ENCODE measurements around the gene RC3H2.

RC3H2 gene, protein sequence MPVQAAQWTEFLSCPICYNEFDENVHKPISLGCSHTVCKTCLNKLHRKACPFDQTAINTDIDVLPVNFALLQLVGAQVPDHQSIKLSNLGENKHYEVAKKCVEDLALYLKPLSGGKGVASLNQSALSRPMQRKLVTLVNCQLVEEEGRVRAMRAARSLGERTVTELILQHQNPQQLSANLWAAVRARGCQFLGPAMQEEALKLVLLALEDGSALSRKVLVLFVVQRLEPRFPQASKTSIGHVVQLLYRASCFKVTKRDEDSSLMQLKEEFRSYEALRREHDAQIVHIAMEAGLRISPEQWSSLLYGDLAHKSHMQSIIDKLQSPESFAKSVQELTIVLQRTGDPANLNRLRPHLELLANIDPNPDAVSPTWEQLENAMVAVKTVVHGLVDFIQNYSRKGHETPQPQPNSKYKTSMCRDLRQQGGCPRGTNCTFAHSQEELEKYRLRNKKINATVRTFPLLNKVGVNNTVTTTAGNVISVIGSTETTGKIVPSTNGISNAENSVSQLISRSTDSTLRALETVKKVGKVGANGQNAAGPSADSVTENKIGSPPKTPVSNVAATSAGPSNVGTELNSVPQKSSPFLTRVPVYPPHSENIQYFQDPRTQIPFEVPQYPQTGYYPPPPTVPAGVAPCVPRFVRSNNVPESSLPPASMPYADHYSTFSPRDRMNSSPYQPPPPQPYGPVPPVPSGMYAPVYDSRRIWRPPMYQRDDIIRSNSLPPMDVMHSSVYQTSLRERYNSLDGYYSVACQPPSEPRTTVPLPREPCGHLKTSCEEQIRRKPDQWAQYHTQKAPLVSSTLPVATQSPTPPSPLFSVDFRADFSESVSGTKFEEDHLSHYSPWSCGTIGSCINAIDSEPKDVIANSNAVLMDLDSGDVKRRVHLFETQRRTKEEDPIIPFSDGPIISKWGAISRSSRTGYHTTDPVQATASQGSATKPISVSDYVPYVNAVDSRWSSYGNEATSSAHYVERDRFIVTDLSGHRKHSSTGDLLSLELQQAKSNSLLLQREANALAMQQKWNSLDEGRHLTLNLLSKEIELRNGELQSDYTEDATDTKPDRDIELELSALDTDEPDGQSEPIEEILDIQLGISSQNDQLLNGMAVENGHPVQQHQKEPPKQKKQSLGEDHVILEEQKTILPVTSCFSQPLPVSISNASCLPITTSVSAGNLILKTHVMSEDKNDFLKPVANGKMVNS

DNA sequence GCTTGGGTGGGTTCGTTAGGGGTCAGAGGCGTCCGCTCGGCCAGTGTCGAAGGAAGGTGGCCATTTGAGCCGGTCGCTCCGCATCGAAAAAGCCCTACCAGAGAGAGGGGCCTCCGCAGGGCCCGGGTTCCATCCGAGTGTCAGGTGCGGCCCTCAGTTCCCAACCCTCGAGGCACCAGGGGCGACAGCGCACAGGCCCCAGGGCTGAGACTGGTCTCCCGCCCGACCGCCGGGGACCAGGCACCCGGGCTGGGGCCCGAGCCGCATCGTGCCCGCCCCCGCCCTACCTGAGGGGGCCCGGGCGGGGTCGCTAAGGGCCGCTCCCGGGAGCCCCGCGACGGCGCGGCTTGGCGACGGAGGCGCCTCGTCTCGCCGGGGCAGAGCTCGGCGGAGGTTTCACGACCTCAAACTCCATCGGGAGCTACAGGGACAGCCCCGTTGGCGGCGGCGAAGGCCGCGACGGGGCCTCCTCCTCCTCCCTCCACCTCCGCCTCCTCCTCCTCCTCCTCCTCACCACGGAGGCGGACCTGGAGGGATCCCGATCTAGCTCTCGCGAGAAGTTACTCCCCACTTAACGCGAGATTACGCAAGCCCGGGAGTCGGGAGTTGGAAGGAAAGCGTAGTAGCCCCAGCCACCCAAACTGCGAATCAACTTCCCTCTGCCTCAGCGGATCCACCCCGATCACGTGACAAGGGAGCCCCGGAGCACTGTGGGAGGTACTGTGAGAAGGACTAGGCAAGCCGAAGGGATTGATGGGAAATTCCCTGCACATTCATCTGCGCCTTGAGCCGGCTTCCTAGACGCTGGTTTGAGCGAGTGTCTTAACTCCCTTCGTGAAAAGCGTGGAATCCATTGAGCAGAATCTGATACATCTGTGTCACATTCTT lies at the start of gene RC3H2:
Gene RC3H2, minus strand, starts transcription at position 537 of the 888 bp plus-strand sequence. CDS start 7,850 bp downstream, outside the sequence.
- peak; percentile 100 for DNase-seq (ENCODE audit: extremely low read depth, low read depth)
- TF ChIP-seq, protein P1, sequence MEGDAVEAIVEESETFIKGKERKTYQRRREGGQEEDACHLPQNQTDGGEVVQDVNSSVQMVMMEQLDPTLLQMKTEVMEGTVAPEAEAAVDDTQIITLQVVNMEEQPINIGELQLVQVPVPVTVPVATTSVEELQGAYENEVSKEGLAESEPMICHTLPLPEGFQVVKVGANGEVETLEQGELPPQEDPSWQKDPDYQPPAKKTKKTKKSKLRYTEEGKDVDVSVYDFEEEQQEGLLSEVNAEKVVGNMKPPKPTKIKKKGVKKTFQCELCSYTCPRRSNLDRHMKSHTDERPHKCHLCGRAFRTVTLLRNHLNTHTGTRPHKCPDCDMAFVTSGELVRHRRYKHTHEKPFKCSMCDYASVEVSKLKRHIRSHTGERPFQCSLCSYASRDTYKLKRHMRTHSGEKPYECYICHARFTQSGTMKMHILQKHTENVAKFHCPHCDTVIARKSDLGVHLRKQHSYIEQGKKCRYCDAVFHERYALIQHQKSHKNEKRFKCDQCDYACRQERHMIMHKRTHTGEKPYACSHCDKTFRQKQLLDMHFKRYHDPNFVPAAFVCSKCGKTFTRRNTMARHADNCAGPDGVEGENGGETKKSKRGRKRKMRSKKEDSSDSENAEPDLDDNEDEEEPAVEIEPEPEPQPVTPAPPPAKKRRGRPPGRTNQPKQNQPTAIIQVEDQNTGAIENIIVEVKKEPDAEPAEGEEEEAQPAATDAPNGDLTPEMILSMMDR (IDR thresholded peaks at IDR 0.05; ENCODE audit: low read depth, low read length): no peak

DNA sequence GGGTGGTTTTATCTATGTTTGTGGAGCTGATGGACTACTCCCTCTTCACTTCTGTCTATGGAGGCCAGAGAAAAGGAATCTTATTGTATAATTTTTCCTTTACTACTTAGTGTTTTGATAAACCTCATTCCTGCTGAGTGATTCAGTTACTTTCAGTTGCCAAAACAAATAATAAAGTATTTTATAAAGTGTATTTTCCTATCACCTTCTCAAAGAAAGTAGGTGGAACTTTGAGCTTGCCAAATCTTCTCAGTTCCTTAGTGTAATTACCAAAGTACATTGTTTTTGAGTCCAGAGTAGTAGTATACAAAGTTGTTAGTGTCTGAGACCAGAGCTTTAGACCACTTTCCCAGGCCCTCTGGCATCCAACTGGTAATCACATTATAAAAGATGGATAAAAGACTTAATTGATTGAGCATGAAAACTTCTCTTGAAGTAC lies 49.1 kb upstream of the RC3H2 start:
- DNase-seq (ENCODE audit: extremely low read depth, low read depth): no peak
- TF ChIP-seq, protein P1 (IDR thresholded peaks at IDR 0.05; ENCODE audit: low read depth, low read length): no peak

DNA sequence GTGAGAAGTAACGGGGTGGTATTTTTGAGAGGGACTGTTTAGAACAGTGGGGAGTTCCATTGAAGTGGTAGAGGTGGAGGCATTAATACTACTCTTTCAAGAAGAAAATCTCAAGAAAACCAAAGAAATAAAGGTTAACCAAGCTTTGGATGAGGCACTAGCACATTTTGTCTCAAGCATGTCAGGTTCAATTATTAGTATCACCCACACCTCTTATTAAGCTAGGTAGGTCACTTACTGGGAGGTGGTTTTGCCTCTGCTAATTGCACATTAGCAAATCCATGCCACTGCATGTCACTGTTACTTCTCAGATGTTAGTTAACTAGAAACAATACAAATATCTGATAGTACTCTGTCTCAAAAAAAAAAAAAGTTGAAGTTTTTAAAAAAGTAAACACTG lies 45.9 kb upstream of the RC3H2 start:
- TF ChIP-seq, protein P1 (IDR thresholded peaks at IDR 0.05; ENCODE audit: low read depth, low read length): no peak
- DNase-seq (ENCODE audit: extremely low read depth, low read depth): no peak

DNA sequence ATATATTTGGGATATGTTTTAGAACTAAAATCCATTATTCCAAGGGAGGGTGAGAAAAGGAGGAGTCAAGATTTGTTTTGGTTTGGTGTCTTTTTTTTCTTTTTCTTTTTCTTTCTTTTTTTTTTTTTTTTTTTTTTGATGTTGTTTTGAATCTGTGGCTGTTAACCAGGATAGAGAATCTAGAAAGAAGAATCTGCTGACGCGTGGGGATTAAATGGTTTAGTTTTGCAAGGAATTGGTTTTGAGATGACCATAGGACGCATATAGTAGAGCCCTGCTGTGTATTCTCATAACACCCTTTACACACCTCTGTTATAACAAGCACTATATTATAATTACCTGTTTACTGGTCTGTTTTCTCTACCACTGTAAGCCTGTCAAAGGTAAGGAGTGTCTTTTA lies 45.1 kb upstream of the RC3H2 start:
- TF ChIP-seq, protein P1 (IDR thresholded peaks at IDR 0.05; ENCODE audit: low read depth, low read length): no peak
- no peak for DNase-seq (ENCODE audit: extremely low read depth, low read depth)

DNA sequence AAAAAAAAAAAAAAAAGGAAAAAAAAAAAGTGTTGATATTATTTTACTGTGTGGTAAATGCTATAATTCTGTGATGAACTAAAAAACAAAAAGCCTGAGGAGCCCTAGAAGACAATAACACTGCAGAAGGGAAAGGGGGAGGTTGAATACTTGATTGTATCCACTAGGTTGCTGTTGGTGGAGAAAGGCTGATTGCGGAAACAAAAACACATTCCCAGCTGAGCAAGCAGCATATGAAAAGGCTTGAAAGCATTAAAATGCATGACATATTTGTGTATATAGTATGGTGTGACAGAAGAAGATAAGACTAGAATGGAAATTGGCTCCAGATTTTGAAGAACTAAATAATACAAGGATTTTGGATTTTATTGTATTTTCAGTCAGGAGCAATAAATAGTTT lies 44.5 kb upstream of the RC3H2 start:
- DNase-seq (ENCODE audit: extremely low read depth, low read depth): no peak
- TF ChIP-seq, protein P1 (IDR thresholded peaks at IDR 0.05; ENCODE audit: low read depth, low read length): no peak

DNA sequence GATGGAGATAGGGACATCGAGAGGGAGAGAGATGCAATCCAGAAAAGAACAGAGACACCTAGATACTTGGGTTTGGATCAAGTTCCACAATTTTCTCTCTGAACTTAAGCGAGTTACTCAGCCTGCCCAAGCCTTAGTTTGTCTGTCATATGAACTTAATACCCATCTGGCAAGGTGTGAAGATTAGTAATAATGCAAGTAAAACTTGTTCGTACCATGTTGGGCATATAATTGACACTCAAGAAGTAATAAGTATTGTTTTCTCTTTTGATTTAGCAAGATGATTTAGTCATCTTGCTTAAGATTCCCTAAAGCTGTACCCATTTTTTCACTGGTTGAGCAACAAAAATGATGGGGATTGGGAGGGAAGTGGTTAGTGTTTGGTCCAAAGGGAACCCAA lies 43.2 kb upstream of the RC3H2 start:
- DNase-seq (ENCODE audit: extremely low read depth, low read depth): no peak
- TF ChIP-seq, protein P1 (IDR thresholded peaks at IDR 0.05; ENCODE audit: low read depth, low read length): no peak
